Measurements from ENCODE around the gene PHF2. TPM values are rescaled to one million over a fixed set of nuclear protein-coding genes. Genes with fewer than 3 reads are reported as not detected.

Gene PHF2
- total RNA-seq, 2 donors from 2014 or later = 32.4 to 32.9 TPM

- intact Hi-C loops (cut with DNase I) = no loop called here
- no peaks in the 10 kb centered on the region for H3K36me3 ChIP-seq
- H3K4me3 ChIP-seq = no peak overlapping the region
- no peak for DNase-seq (ENCODE audit: low spot score)
- no peaks in the 10 kb centered on the region for H3K4me1 ChIP-seq (replicated peaks)
- 93% methylated on average over 11 of the region's 11 CpGs for WGBS
- TF ChIP-seq POLR2AphosphoS5 (IDR thresholded peaks at IDR 0.05) (no peak), CTCF (IDR thresholded peaks at IDR 0.05) (no peak), POLR2A (IDR thresholded peaks at IDR 0.05) (no peak)
- no peaks in the 10 kb centered on the region for H3K27me3 ChIP-seq (replicated peaks; ENCODE audit: insufficient read depth)
- H3K9me3 ChIP-seq = no peaks in the 10 kb centered on the region
- no peak overlapping the region for H3K27ac ChIP-seq
Observed at GRCh38 chr9:93587651-93588347, 11.4 kb downstream of the PHF2 start.

- intact Hi-C loops (cut with DNase I) = no loop called here
- Histone ChIP-seq H3K4me3 (no peak overlapping the region), H3K4me1 (replicated peaks) (peaks cover 6% of the 10 kb centered on the region), H3K36me3 (no peaks in the 10 kb centered on the region), H3K27me3 (replicated peaks; ENCODE audit: insufficient read depth) (no peaks in the 10 kb centered on the region), H3K27ac (no peak overlapping the region), H3K9me3 (no peaks in the 10 kb centered on the region)
- no peak for TF ChIP-seq POLR2AphosphoS5 (IDR thresholded peaks at IDR 0.05)
- TF ChIP-seq CTCF (IDR thresholded peaks at IDR 0.05) = no peak
- TF ChIP-seq POLR2A (IDR thresholded peaks at IDR 0.05) = no peak
- DNase-seq (ENCODE audit: low spot score) = no peak
- WGBS = 73% methylated on average over 12 of the region's 12 CpGs
Observed at GRCh38 chr9:93588641-93589609, 12.5 kb downstream of the PHF2 start.

DNA sequence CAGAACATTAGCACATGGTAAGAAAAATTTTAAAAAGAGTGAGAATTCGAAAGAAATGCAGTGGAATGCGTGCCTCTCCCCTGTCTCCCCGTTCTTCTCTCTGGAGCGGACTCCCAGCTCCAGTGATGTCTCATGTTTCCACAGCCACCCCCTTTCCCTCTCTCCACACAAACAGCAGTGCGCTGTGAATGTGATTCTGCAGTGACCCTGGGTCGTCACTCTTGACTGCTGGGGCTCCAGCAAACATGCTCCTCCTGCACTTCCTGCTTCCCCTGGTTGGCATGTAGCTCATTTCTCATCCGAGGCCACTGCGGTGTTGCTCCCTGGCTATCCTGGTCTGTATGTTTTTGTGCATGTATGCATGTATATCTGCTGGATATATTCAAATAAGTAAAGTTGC is 13.3 kb downstream of the PHF2 start:
- H3K27me3 ChIP-seq (replicated peaks; ENCODE audit: insufficient read depth) = no peaks in the 10 kb centered on the region
- no peak for TF ChIP-seq CTCF (IDR thresholded peaks at IDR 0.05)
- TF ChIP-seq POLR2A (IDR thresholded peaks at IDR 0.05) = no peak
- no peak for TF ChIP-seq POLR2AphosphoS5 (IDR thresholded peaks at IDR 0.05)
- 25% methylated on average over 8 of the region's 8 CpGs for WGBS
- DNase-seq (ENCODE audit: low spot score) = no peak
- H3K27ac ChIP-seq = no peak overlapping the region
- H3K4me3 ChIP-seq = no peak overlapping the region
- H3K9me3 ChIP-seq = no peaks in the 10 kb centered on the region
- H3K36me3 ChIP-seq = no peaks in the 10 kb centered on the region
- intact Hi-C loops (cut with DNase I) = no loop called here
- peaks cover 9% of the 10 kb centered on the region for H3K4me1 ChIP-seq (replicated peaks)

- H3K36me3 ChIP-seq = no peaks in the 10 kb centered on the region
- intact Hi-C loops (cut with DNase I) = no loop called here
- WGBS = 85% methylated on average over 8 of the region's 8 CpGs
- no peaks in the 10 kb centered on the region for H3K27me3 ChIP-seq (replicated peaks; ENCODE audit: insufficient read depth)
- H3K4me1 ChIP-seq (replicated peaks) = peaks cover 9% of the 10 kb centered on the region
- no peaks in the 10 kb centered on the region for H3K9me3 ChIP-seq
- no peak overlapping the region for H3K27ac ChIP-seq
- no peak for DNase-seq (ENCODE audit: low spot score)
- no peak overlapping the region for H3K4me3 ChIP-seq
- TF ChIP-seq CTCF (IDR thresholded peaks at IDR 0.05) (no peak), POLR2A (IDR thresholded peaks at IDR 0.05) (no peak)
Observed at GRCh38 chr9:93590609-93591234, 14.3 kb downstream of the PHF2 start.
